ENCODE results near the gene NAPSA. TPM values are rescaled to one million over a fixed set of nuclear protein-coding genes. Genes with fewer than 3 reads are reported as not detected.

NAPSA gene
- total RNA-seq, 2 donors from 2014 or later = 1.9 to 6.1 TPM

- Histone ChIP-seq H3K27me3 (peaks cover 11% of the 10 kb centered on the region), H3K4me1 (no peaks in the 10 kb centered on the region), H3K9me3 (no peaks in the 10 kb centered on the region), H3K36me3 (no peaks in the 10 kb centered on the region), H3K9ac (ENCODE audit: low read depth in 2 of 2, low read length in 2 of 2) (no peak overlapping the region), H3K4me3 (no peak overlapping the region), H3K27ac (no peak overlapping the region)
- DNase-seq = no peak
- TF ChIP-seq CTCF (IDR thresholded peaks at IDR 0.05) = no peak
- intact Hi-C loops (cut with DNase I) = no loop called here
Observed at GRCh38 chr19:50315773-50316448, 49.5 kb downstream of the NAPSA start.

GRCh38 chr19:50314724-50315708 lies 50.4 kb downstream of the NAPSA start:
- DNase-seq = no peak
- no peaks in the 10 kb centered on the region for H3K9me3 ChIP-seq
- H3K9ac ChIP-seq (ENCODE audit: low read depth in 2 of 2, low read length in 2 of 2) = no peak overlapping the region
- no peak for TF ChIP-seq CTCF (IDR thresholded peaks at IDR 0.05)
- H3K4me1 ChIP-seq = no peaks in the 10 kb centered on the region
- H3K36me3 ChIP-seq = no peaks in the 10 kb centered on the region
- peaks cover 11% of the 10 kb centered on the region for H3K27me3 ChIP-seq
- intact Hi-C loops (cut with DNase I) = no loop called here
- H3K4me3 ChIP-seq = no peak overlapping the region
- H3K27ac ChIP-seq = no peak overlapping the region

GRCh38 chr19:50313812-50314536 lies 51.5 kb downstream of the NAPSA start:
- peaks cover 11% of the 10 kb centered on the region for H3K27me3 ChIP-seq
- no peak overlapping the region for H3K9ac ChIP-seq (ENCODE audit: low read depth in 2 of 2, low read length in 2 of 2)
- no peak overlapping the region for H3K4me3 ChIP-seq
- DNase-seq = no peak
- intact Hi-C loops (cut with DNase I) = no loop called here
- H3K36me3 ChIP-seq = no peaks in the 10 kb centered on the region
- H3K27ac ChIP-seq = no peak overlapping the region
- no peak for TF ChIP-seq CTCF (IDR thresholded peaks at IDR 0.05)
- no peaks in the 10 kb centered on the region for H3K4me1 ChIP-seq
- no peaks in the 10 kb centered on the region for H3K9me3 ChIP-seq

GRCh38 chr19:50312967-50313811 lies 52.2 kb downstream of the NAPSA start:
- H3K36me3 ChIP-seq = no peaks in the 10 kb centered on the region
- DNase-seq = no peak
- H3K4me3 ChIP-seq = no peak overlapping the region
- no peak overlapping the region for H3K9ac ChIP-seq (ENCODE audit: low read depth in 2 of 2, low read length in 2 of 2)
- H3K27me3 ChIP-seq = peaks cover 11% of the 10 kb centered on the region
- no peaks in the 10 kb centered on the region for H3K4me1 ChIP-seq
- no peak overlapping the region for H3K27ac ChIP-seq
- TF ChIP-seq CTCF (IDR thresholded peaks at IDR 0.05) = no peak
- no peaks in the 10 kb centered on the region for H3K9me3 ChIP-seq
- intact Hi-C loops (cut with DNase I) = no loop called here
